ENCODE results near the gene C1QTNF1. TPM values are rescaled to one million over a fixed set of nuclear protein-coding genes. Genes with fewer than 3 reads are reported as not detected.

C1QTNF1 gene
- total and polyA plus RNA-seq, 9 of the 15 experiments (the other 6 are each of a cell fraction or from before 2014, with no cell fraction given): 0.09 TPM; not detected in 8

DNA sequence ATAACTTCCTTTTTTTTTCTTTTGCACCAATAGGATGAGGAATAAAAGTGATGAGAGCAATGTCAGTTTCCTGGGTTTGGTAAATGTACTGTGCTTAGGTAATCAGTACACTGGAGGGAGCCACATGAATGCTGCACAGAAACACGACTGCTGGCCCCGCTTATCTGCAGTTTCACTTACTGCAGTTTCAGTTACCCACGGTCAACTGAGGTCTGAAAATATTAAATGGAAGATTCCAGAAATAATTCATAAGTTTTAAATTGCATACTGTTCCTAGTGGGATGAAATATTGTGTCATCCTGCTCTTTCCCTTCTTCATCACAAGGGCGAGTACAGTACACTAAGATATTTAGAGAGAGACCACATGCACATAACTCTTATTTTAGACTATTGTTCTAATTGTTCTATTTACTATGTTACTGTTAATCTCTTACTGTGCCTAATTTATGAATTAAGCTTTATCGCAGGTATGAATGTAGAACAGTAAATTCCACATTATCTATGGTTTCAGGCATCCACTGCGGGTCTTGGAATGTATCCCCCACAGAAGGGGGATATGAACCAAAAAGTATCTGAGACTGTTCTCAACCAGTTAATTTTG lies 37.8 kb upstream of the C1QTNF1 start (continued):
- TF ChIP-seq, protein P1, sequence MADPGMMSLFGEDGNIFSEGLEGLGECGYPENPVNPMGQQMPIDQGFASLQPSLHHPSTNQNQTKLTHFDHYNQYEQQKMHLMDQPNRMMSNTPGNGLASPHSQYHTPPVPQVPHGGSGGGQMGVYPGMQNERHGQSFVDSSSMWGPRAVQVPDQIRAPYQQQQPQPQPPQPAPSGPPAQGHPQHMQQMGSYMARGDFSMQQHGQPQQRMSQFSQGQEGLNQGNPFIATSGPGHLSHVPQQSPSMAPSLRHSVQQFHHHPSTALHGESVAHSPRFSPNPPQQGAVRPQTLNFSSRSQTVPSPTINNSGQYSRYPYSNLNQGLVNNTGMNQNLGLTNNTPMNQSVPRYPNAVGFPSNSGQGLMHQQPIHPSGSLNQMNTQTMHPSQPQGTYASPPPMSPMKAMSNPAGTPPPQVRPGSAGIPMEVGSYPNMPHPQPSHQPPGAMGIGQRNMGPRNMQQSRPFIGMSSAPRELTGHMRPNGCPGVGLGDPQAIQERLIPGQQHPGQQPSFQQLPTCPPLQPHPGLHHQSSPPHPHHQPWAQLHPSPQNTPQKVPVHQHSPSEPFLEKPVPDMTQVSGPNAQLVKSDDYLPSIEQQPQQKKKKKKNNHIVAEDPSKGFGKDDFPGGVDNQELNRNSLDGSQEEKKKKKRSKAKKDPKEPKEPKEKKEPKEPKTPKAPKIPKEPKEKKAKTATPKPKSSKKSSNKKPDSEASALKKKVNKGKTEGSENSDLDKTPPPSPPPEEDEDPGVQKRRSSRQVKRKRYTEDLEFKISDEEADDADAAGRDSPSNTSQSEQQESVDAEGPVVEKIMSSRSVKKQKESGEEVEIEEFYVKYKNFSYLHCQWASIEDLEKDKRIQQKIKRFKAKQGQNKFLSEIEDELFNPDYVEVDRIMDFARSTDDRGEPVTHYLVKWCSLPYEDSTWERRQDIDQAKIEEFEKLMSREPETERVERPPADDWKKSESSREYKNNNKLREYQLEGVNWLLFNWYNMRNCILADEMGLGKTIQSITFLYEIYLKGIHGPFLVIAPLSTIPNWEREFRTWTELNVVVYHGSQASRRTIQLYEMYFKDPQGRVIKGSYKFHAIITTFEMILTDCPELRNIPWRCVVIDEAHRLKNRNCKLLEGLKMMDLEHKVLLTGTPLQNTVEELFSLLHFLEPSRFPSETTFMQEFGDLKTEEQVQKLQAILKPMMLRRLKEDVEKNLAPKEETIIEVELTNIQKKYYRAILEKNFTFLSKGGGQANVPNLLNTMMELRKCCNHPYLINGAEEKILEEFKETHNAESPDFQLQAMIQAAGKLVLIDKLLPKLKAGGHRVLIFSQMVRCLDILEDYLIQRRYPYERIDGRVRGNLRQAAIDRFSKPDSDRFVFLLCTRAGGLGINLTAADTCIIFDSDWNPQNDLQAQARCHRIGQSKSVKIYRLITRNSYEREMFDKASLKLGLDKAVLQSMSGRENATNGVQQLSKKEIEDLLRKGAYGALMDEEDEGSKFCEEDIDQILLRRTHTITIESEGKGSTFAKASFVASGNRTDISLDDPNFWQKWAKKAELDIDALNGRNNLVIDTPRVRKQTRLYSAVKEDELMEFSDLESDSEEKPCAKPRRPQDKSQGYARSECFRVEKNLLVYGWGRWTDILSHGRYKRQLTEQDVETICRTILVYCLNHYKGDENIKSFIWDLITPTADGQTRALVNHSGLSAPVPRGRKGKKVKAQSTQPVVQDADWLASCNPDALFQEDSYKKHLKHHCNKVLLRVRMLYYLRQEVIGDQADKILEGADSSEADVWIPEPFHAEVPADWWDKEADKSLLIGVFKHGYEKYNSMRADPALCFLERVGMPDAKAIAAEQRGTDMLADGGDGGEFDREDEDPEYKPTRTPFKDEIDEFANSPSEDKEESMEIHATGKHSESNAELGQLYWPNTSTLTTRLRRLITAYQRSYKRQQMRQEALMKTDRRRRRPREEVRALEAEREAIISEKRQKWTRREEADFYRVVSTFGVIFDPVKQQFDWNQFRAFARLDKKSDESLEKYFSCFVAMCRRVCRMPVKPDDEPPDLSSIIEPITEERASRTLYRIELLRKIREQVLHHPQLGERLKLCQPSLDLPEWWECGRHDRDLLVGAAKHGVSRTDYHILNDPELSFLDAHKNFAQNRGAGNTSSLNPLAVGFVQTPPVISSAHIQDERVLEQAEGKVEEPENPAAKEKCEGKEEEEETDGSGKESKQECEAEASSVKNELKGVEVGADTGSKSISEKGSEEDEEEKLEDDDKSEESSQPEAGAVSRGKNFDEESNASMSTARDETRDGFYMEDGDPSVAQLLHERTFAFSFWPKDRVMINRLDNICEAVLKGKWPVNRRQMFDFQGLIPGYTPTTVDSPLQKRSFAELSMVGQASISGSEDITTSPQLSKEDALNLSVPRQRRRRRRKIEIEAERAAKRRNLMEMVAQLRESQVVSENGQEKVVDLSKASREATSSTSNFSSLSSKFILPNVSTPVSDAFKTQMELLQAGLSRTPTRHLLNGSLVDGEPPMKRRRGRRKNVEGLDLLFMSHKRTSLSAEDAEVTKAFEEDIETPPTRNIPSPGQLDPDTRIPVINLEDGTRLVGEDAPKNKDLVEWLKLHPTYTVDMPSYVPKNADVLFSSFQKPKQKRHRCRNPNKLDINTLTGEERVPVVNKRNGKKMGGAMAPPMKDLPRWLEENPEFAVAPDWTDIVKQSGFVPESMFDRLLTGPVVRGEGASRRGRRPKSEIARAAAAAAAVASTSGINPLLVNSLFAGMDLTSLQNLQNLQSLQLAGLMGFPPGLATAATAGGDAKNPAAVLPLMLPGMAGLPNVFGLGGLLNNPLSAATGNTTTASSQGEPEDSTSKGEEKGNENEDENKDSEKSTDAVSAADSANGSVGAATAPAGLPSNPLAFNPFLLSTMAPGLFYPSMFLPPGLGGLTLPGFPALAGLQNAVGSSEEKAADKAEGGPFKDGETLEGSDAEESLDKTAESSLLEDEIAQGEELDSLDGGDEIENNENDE (IDR thresholded peaks at IDR 0.05; ENCODE audit: low read depth, low read length): no peak
- TF ChIP-seq MEF2A (IDR thresholded peaks at IDR 0.05; ENCODE audit: control insufficient read depth, low read depth, low read length): no peak
- TF ChIP-seq TCF7 (IDR thresholded peaks at IDR 0.05; ENCODE audit: borderline replicate concordance): no peak
- TF ChIP-seq, protein P2, sequence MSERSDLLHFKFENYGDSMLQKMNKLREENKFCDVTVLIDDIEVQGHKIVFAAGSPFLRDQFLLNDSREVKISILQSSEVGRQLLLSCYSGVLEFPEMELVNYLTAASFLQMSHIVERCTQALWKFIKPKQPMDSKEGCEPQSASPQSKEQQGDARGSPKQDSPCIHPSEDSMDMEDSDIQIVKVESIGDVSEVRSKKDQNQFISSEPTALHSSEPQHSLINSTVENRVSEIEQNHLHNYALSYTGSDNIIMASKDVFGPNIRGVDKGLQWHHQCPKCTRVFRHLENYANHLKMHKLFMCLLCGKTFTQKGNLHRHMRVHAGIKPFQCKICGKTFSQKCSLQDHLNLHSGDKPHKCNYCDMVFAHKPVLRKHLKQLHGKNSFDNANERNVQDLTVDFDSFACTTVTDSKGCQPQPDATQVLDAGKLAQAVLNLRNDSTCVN (CRISPR knock-in tag; IDR thresholded peaks at IDR 0.05): no peak
- TF ChIP-seq CEBPZ (IDR thresholded peaks at IDR 0.05; ENCODE audit: borderline replicate concordance, low read depth, low read length): no peak
- TF ChIP-seq SMAD1 (IDR thresholded peaks at IDR 0.05; ENCODE audit: low read depth, low read length, partially characterized antibody): no peak
- no peak for TF ChIP-seq POLR2AphosphoS2 (IDR thresholded peaks at IDR 0.05; ENCODE audit: low read length)
- TF ChIP-seq ZNF764 (CRISPR knock-in tag; IDR thresholded peaks at IDR 0.05; ENCODE audit: low read depth): no peak

Data from K562 (cell line).